Erythroblast (primary cell): Measurements from ENCODE around the gene GJC2.

Experiments used
- GATA1 ChIP-seq: IDR thresholded peaks from 2 replicates; pipeline ENCODE4 v1.6.1; 2011; ENCODE audit warnings: low read depth, mild to moderate bottlenecking, control low read depth, low read length, moderate library complexity
- POLR2A ChIP-seq: IDR thresholded peaks from 2 replicates; pipeline ENCODE4 v1.6.1; 2011; ENCODE audit warnings: mild to moderate bottlenecking, low read length

GRCh38 chr1:228102791-228103620 lies 46.7 kb upstream of the GJC2 start, which contains the start of gene C1orf35:
- TF ChIP-seq POLR2A = peak; percentile 73
- TF ChIP-seq GATA1 = no peak
